Stimulated activated CD8-positive, alpha-beta memory T cell treated with anti-CD3 and anti-CD28 coated beads, Interleukin-4, amount 100 ng/mL, for 48 hours (primary cell): ENCODE results near the gene C10orf143.
A peak's percentile ranks its signal among the peaks of the same experiment; 100 is the strongest.
"Not testable (repeated sequence)": the region's sequence is repeated elsewhere in the genome, so short reads cannot be mapped to it uniquely, and the experiment has no call there.

Experiments
- DNase-seq: peaks from one replicate; pipeline ENCODE4 v3.0.0-alpha.2; 2020

C10orf143 gene

GRCh38 chr10:130111113-130111851, 652 bp upstream of the C10orf143 start:
- DNase-seq, result peak; percentile 93

GRCh38 chr10:130109796-130110245, 809 bp downstream of the C10orf143 start:
- DNase-seq, result peak; percentile 79

GRCh38 chr10:130108934-130109604, 1.6 kb downstream of the C10orf143 start:
- peak; percentile 48 for DNase-seq

- not testable (repeated sequence) for DNase-seq
Measured at GRCh38 chr10:130108146-130108545, 2.5 kb downstream of the C10orf143 start.

- no peak for DNase-seq
Measured at GRCh38 chr10:130105724-130106123, 4.9 kb downstream of the C10orf143 start.

- no peak for DNase-seq
Measured at GRCh38 chr10:130099344-130099743, 11.3 kb downstream of the C10orf143 start.

GRCh38 chr10:130090565-130090964, 20.1 kb downstream of the C10orf143 start:
- not testable (repeated sequence) for DNase-seq

- DNase-seq, result no peak
Measured at GRCh38 chr10:130080461-130080814, 30.2 kb downstream of the C10orf143 start.

GRCh38 chr10:130079614-130080460, 30.8 kb downstream of the C10orf143 start:
- no peak for DNase-seq

GRCh38 chr10:130078120-130078519, 32.5 kb downstream of the C10orf143 start:
- DNase-seq, result no peak

GRCh38 chr10:130076681-130077080, 33.9 kb downstream of the C10orf143 start:
- no peak for DNase-seq

- DNase-seq, result no peak
Measured at GRCh38 chr10:130074639-130075038, 36.0 kb downstream of the C10orf143 start.

GRCh38 chr10:130073912-130074311, 36.7 kb downstream of the C10orf143 start:
- no peak for DNase-seq

GRCh38 chr10:130072247-130072646, 38.4 kb downstream of the C10orf143 start:
- no peak for DNase-seq

- no peak for DNase-seq
Measured at GRCh38 chr10:130067893-130068292, 42.7 kb downstream of the C10orf143 start.

GRCh38 chr10:130066743-130067142, 43.9 kb downstream of the C10orf143 start:
- DNase-seq, result no peak

- DNase-seq, result no peak
Measured at GRCh38 chr10:130065251-130065650, 45.4 kb downstream of the C10orf143 start.

GRCh38 chr10:130064783-130065182, 45.8 kb downstream of the C10orf143 start:
- DNase-seq, result no peak

GRCh38 chr10:130062976-130063375, 47.7 kb downstream of the C10orf143 start:
- DNase-seq, result no peak

- DNase-seq, result no peak
Measured at GRCh38 chr10:130062201-130062600, 48.4 kb downstream of the C10orf143 start.

GRCh38 chr10:130061760-130062159, 48.9 kb downstream of the C10orf143 start:
- DNase-seq, result no peak

- no peak for DNase-seq
Measured at GRCh38 chr10:130054021-130054420, 56.6 kb downstream of the C10orf143 start.

- DNase-seq, result no peak
Measured at GRCh38 chr10:130053561-130053960, 57.1 kb downstream of the C10orf143 start.
